PC-3 (cell line): ENCODE results near the gene GARIN3.

Source experiments
- EZH2phosphoT487 ChIP-seq: fragments of 300-600 bp; sonication (generic); IDR thresholded peaks from 2 replicates; pipeline ENCODE4 v1.6.1; 2018; ENCODE audit warnings: mild to moderate bottlenecking, antibody characterized with exemption, low read length, borderline replicate concordance
- TF ChIP-seq, protein P1 (sequence below): fragments of 300-600 bp; sonication (generic); conservative IDR thresholded peaks from 2 replicates; pipeline ENCODE4 v1.5.1; 2017; ENCODE audit warnings: antibody characterized with exemption, low read depth, mild to moderate bottlenecking, low read length

DNA sequence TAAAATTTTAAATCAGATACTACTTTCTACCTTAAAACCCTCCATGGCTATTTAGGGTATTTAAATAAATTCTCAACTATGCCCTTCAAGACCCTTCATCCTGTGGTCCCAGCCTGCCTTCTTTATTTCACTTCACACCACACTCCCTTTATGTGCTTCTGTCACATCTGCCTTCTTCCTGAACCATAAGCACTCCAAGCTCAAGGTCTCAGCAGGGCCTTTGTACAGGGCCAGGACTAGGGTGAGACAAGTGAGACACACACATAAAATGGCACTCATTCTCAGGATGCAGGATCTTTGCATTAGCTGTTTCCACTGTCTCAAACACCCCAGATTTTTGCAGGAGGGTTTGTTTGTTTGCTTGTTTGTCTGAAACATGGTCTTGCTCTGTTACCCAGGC is 22.2 kb upstream of the GARIN3 start:
- TF ChIP-seq, protein P1, sequence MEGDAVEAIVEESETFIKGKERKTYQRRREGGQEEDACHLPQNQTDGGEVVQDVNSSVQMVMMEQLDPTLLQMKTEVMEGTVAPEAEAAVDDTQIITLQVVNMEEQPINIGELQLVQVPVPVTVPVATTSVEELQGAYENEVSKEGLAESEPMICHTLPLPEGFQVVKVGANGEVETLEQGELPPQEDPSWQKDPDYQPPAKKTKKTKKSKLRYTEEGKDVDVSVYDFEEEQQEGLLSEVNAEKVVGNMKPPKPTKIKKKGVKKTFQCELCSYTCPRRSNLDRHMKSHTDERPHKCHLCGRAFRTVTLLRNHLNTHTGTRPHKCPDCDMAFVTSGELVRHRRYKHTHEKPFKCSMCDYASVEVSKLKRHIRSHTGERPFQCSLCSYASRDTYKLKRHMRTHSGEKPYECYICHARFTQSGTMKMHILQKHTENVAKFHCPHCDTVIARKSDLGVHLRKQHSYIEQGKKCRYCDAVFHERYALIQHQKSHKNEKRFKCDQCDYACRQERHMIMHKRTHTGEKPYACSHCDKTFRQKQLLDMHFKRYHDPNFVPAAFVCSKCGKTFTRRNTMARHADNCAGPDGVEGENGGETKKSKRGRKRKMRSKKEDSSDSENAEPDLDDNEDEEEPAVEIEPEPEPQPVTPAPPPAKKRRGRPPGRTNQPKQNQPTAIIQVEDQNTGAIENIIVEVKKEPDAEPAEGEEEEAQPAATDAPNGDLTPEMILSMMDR = no peak
- no peak for TF ChIP-seq EZH2phosphoT487
